ENCODE results near the gene ACADS.

The ACADS gene

GRCh38 chr12:120733574-120733973 is 7.9 kb downstream of the ACADS start:
- no peak for DNase-seq

DNA sequence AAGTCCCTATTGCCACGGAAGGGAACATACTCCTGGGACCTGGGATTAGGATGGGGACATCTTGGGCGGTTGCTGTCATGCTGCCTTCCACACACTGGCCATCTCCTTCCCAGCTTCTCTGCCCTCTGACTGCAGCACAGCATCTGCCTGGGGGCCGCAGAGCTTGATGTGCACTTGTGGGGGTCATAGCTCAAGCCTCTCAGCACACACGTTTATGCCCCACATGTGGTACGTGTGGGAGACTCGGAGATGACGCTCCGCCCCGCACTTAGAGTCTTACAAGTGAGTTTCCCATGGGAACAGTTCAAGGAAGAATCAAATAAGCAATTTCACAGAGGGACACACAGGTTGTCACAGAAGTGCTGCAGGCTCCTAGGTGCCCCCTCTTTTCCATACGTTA is 8.6 kb downstream of the ACADS start:
- no peak for DNase-seq

DNA sequence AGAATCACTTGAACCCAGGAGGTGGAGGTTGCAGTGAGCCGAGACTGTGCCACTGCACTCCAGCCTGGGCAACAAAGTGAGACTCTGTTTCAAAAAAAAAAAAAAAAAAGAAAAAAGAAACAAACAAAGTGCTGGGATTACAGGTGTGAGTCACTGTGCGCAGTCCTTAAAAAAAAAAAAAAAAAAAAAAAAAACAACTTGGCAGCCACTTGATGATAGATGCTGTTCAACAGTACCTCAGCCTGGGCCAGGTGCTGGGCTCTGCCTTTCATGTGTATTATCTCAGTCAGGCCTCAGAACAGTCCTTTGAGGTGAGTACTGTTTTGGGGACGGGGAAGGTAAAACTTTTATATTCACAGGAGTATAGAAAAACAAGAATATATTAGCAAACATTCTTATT is 9.6 kb downstream of the ACADS start:
- DNase-seq = no peak

DNA sequence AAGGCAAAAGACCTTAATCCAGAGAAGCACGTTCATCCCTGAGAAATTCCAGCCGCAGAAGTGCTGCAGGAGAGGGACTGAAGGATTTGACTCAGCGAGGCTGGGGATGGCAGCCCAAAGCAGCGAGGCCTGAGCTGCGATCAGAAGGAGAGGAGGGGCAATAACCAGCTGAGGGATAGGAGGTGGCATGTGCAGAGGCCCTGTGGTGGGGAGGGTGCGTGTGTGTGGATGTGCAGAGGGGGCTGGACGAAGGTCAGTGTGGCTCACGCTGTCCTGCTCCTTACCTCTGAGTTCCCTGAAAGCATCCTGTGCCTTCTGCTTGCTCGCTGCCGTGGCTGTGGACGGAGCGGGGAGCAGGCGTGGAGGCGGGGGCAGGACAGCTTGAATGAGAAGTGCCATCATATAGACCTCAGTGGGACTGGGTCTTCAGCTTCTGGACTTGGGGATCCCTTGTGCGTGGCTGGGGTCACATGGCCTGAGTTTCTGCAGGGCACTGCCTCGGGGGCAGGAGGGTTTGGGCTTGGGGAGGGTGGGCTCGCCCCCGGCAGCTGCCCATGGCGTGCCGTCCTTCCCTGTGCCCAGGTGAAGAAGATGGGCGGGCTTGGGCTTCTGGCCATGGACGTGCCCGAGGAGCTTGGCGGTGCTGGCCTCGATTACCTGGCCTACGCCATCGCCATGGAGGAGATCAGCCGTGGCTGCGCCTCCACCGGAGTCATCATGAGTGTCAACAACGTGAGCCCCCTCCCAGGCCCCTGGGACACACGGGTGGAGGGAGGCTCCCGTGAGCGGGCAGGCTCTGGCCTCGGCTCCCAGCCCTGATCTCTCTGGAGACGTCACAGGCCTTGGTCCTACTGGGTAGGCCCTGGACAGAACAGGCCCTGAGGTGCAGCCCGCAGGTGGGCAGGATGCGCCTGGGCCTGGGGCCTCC is 11.0 kb downstream of the ACADS start:
- DNase-seq = no peak

DNA sequence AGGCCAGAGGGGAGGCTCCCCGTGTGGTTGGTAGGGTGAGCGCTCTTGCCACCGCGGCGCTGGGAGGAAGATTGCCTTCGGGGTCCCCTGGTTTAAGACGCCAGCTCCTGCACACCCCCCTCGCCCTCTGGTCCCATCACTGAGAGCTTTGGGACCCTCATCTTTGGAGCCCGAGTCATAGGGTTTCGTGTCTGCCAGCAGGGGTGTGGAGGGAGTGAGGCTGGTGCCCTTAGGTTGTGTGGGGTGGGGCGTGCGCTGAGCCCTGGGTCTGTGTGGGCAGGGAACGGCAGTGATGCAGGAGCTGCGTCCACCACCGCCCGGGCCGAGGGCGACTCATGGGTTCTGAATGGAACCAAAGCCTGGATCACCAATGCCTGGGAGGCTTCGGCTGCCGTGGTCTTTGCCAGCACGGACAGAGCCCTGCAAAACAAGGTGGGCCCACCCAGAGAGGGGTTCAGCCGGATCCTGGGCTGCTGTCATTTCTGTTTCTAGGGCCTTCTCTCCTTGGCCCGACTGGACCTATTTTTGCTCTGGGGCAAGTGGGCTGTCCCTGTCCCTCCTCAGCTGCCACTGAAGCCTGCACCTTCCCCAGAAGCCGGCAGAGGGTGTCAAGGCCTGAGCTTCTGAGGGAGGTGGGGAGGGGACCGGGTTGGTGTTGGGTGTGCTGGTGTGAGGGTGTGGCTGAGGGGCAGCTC is 12.1 kb downstream of the ACADS start:
- peak; percentile 9 for DNase-seq

DNA sequence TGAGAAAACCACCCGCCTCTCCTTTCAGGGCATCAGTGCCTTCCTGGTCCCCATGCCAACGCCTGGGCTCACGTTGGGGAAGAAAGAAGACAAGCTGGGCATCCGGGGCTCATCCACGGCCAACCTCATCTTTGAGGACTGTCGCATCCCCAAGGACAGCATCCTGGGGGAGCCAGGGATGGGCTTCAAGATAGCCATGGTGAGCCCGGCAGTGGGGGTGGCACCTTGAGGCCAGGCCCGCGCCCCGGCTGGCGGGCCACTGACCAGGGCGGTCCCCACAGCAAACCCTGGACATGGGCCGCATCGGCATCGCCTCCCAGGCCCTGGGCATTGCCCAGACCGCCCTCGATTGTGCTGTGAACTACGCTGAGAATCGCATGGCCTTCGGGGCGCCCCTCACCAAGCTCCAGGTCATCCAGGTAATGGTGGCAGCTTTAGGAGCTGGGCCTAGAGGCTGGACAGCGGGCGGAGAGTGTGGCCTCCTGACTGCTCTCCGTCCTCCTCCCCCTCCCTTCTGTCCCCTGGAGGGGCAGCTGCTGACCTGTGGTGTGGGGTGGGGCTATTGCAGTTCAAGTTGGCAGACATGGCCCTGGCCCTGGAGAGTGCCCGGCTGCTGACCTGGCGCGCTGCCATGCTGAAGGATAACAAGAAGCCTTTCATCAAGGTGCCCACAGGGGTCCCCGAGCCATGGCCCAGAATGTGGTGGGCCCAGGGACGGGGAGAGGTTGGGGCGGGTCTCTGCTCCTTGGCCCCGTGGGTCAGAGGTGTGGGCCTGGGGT is 12.8 kb downstream of the ACADS start:
- DNase-seq = no peak

DNA sequence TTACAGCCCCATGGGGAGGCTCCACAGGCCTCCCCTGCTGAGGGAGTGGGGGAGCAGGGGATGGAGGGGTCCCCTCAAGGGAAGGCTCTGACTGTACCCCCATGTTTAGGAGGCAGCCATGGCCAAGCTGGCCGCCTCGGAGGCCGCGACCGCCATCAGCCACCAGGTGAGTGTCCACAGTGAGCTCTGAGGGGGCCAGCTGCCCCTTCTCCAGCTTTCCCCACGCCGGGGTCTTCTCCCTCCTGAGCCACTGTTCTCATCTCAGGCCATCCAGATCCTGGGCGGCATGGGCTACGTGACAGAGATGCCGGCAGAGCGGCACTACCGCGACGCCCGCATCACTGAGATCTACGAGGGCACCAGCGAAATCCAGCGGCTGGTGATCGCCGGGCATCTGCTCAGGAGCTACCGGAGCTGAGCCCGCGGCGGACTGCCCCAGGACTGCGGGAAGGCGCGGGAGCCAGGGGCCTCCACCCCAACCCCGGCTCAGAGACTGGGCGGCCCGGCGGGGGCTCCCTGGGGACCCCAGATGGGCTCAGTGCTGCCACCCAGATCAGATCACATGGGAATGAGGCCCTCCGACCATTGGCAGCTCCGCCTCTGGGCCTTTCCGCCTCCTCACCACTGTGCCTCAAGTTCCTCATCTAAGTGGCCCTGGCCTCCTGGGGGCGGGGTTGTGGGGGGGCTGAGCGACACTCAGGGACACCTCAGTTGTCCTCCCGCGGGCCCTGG is 13.6 kb downstream of the ACADS start:
- no peak for DNase-seq

- no peak for DNase-seq
Measured at GRCh38 chr12:120739821-120740613, 14.4 kb downstream of the ACADS start.

DNA sequence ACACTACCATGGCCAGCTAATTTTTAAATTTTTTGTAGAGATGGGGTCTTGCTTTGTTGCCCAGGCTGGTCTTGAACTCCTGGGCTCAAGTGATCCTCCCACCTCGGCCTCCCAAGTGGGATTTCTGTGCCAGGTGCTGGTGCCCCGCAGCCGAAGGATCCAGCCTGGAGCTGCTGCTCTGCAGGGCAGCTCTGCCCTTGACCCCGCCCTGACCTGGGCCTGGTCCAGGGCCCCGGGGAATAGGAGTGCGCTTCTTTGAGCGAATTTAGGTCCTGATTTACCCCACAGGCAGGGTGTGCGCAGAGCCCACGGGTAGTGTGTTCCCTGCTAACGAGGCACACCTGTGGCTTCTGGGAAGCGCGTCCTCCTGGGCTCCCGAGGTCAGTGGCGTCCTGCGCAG is 15.2 kb downstream of the ACADS start:
- no peak for DNase-seq

GRCh38 chr12:120741476-120742421 is 16.1 kb downstream of the ACADS start:
- no peak for DNase-seq

DNA sequence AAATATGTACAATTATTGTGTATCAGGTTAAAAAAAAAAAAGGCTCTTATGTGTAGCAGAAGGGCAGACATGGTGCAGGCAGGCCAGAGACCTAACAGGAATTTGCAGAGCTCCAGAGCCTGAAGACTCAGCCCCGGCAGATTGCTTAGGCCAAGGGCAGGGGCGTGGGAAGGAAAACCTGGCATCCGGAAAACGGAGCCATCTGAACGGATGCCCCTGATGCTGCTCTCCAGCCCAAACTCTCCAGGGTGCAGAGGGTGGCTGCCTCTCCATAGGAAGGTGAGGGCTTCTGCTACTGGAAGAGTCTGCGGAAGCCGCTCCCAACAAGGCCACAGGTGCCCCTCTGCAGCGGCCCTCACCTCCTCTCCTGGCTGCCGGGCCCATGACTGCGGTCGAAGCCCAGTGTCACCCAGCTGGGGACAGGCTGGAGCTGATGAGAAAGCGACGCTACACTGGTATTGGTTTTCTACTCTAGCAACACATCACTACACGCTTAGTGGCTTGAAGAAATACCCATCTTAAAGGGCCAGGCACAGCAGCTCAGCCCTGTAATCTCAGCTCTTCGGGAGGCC is 19.4 kb downstream of the ACADS start:
- no peak for DNase-seq

GRCh38 chr12:120748242-120748641 is 22.6 kb downstream of the ACADS start:
- no peak for DNase-seq

DNA sequence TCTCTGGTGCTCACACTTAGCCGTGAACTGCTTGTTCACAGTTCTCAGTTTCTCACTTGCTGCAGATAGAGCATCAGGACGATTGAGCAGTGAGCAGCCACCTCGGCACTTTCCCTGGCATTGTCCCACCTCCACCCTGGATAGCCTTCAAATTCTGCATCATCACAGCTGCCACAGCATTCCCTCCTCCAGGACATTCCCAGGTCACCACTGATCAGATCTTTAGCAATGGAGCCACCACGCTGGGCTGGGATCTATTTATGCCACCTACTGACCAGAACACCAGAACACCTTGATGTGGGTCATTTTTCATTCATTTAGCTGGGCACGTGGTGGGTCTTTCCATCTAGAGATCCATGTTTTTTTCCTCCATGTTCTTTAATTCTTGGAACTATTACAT is 23.6 kb downstream of the ACADS start:
- no peak for DNase-seq

GRCh38 chr12:120750806-120751205 is 25.2 kb downstream of the ACADS start:
- no peak for DNase-seq

- DNase-seq = no peak
Measured at GRCh38 chr12:120751389-120751788, 25.8 kb downstream of the ACADS start.

DNA sequence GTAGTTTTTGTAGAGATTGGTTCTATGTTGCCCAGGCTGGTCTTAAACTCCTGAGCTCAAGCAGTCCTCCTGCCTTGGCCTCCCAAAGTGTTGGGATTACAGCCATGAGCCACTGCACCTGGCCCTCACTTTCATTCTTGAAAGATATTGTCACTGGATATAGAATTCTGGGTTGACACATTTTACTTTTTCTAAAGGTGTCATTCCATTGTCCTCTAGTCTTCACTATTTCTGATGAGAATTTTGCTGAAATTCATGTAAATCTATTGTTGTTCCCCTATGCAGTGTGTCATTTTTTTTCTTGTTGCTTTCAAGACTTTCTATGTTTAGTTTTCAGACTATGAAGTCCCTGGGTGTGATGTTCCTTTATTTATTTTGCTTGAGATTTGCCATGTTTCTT is 29.2 kb downstream of the ACADS start:
- DNase-seq = no peak

DNA sequence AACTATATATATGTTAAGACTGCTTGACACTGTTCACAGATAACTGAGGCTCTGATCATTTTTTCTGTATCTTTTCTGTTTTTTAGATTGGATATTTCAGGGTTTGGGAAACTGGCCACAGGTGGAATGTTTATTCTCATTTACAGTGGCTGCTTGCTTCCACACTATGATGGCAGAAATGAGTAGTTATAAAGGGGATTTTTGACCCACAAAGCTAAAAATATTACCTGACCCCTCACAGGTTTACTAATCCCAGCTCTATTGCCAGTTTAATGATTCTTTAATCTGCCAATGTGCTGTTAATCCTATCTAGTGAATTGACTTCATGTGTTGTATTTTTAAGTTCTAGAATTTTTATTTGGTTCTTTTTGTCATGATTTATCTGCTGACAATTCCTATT is 29.6 kb downstream of the ACADS start:
- no peak for DNase-seq

- peak; percentile 6 for DNase-seq
Measured at GRCh38 chr12:120757226-120757742, 31.7 kb downstream of the ACADS start.

- no peak for DNase-seq
Measured at GRCh38 chr12:120757949-120758348, 32.3 kb downstream of the ACADS start.
